T-cell (primary cell): ENCODE results near the gene MPV17. TPM values are rescaled to one million over a fixed set of nuclear protein-coding genes. Genes with fewer than 3 reads are reported as not detected.

Source experiments
- ATAC-seq, 4 experiments: fragments of 200-7000 bp in 3 of 4; fragments of 150-1000 bp in 1 of 4; cut with Tn5 transposase; replicated peaks in 1 of 4; 1 replicate in 3 of 4; 2 replicates in 1 of 4; pipeline ENCODE4 v1.10.0; 2021; ENCODE audit warnings: moderate library complexity in 3 of 4, mild to moderate bottlenecking in 2 of 4, moderate number of reproducible peaks in 1 of 4
- CTCF ChIA-PET, 2 donors: fragments of 300-600 bp; sonication (Branson Sonifier 250); formaldehyde crosslinking; loops; one replicate each; lab custom pipeline; 2022; ENCODE audit warnings: antibody characterized with exemption in 2 of 2; lab: Charles Lee
- POLR2A ChIA-PET, 2 donors: fragments of 300-600 bp; sonication (Branson Sonifier 250); formaldehyde crosslinking; loops; one replicate each; lab custom pipeline; 2022; ENCODE audit warnings: antibody characterized with exemption in 2 of 2; lab: Charles Lee
- DNase-seq, 35 experiments: peaks; one replicate each; pipeline versions ENCODE4 v3.0.0 to v3.0.0-alpha.2; 2013 to 2023
- H3K27ac ChIP-seq: one replicate; pipeline ENCODE4 v1.5.1; 2013; ENCODE audit warnings: low read length
- H3K27me3 ChIP-seq, 2 experiments: replicated peaks in 1 of 2; 1 replicate in 1 of 2; 2 replicates in 1 of 2; pipeline versions ENCODE4 v1.6.1 to v1.7.0; 2013; ENCODE audit warnings: low read length in 1 of 2, mixed read lengths in 1 of 2; ENCODE audit not compliant: control insufficient read depth in 2 of 2, insufficient read depth in 2 of 2; ENCODE audit errors: extremely low read depth in 1 of 2
- H3K36me3 ChIP-seq, 2 donors: 1 replicate in 1 of 2; 2 replicates in 1 of 2; pipeline versions ENCODE4 v1.6.1 to v1.7.0; 2013; ENCODE audit warnings: low read length in 1 of 2; ENCODE audit not compliant: control insufficient read depth in 2 of 2, insufficient read depth in 1 of 2; ENCODE audit errors: extremely low read depth in 1 of 2
- H3K4me1 ChIP-seq, 2 experiments: 1 replicate in 1 of 2; 2 replicates in 1 of 2; pipeline versions ENCODE4 v1.6.1 to v1.7.0; 2013; ENCODE audit warnings: low read length in 2 of 2, mixed read lengths in 1 of 2; ENCODE audit not compliant: insufficient read depth in 2 of 2, control insufficient read depth in 1 of 2; ENCODE audit errors: extremely low read depth in 1 of 2
- H3K4me3 ChIP-seq, 2 donors: 1 replicate in 1 of 2; 2 replicates in 1 of 2; pipeline versions ENCODE4 v1.5.1 to v1.7.0; 2013; ENCODE audit warnings: mild to moderate bottlenecking in 2 of 2, low read length in 1 of 2, moderate library complexity in 1 of 2; ENCODE audit not compliant: control insufficient read depth in 1 of 2; ENCODE audit errors: extremely low read depth in 1 of 2
- H3K9me3 ChIP-seq: 2 replicates; pipeline ENCODE4 v1.7.0; 2013
- H3K27ac Mint-ChIP-seq, 2 donors: one replicate each; pipeline ENCODE4 v1.8.0; 2020 to 2021; ENCODE audit warnings: mild to moderate bottlenecking in 2 of 2, mixed read lengths in 2 of 2
- H3K27me3 Mint-ChIP-seq, 2 donors: one replicate each; pipeline ENCODE4 v1.8.0; 2021 to 2022; ENCODE audit warnings: mixed read lengths in 2 of 2
- H3K36me3 Mint-ChIP-seq: one replicate; pipeline ENCODE4 v1.8.0; 2021; ENCODE audit warnings: mixed read lengths
- H3K4me1 Mint-ChIP-seq, 3 donors: one replicate each; pipeline ENCODE4 v1.8.0; 2020 to 2022; ENCODE audit warnings: mixed read lengths in 3 of 3, mild to moderate bottlenecking in 1 of 3
- H3K4me3 Mint-ChIP-seq, 3 donors: one replicate each; pipeline ENCODE4 v1.8.0; 2020 to 2022; ENCODE audit warnings: mild to moderate bottlenecking in 3 of 3, mixed read lengths in 3 of 3, moderate library complexity in 3 of 3
- H3K9me3 Mint-ChIP-seq, 3 donors: one replicate each; pipeline ENCODE4 v1.8.0; 2020 to 2022; ENCODE audit warnings: mixed read lengths in 3 of 3
- WGBS: methylation state at CpG from one replicate; pipeline ENCODE4 v1.1.5; 2013; ENCODE audit warnings: missing lambda C conversion rate; ENCODE audit not compliant: insufficient coverage; 5-methylcytosine and 5-hydroxymethylcytosine counted together
- total RNA-seq, 35 experiments: library from RNA in 6 of 35; stranded (reverse) in 6 of 35; fragments of 120-200 nt in 1 of 35; gene quantifications; one replicate each; pipeline versions ENCODE4 v1.2.1 to v1.2.4 and lab custom pipeline; 2013 to 2026

The MPV17 gene
- total RNA-seq, 5 donors from 2014 or later (not counting 1 experiment from before 2014, with no cell fraction given), result 64.5 to 99.1 (median 93.6) TPM

GRCh38 chr2:27308359-27308881, 14.5 kb downstream of the MPV17 start, which contains the start of gene UCN:
Gene UCN, minus strand, starts transcription at chr2:27308445. Its CDS starts 550 bp downstream, at chr2:27307895.
- WGBS, result 95% methylated on average over 25 of the region's 25 CpGs
- no peak within 1 kb of the TSS for H3K27ac ChIP-seq
- peaks cover 0 to 19% of the 10 kb centered on the region in 2 experiments for H3K4me1 ChIP-seq
- H3K27me3 ChIP-seq, result peaks cover 2 to 39% of the 10 kb centered on the region in 2 experiments
- Mint-ChIP-seq H3K4me3 (peak within 1 kb of the TSS in 2 of 3 donors; percentile 36 to 71), H3K27me3 (peaks cover 14 to 25% of the 10 kb centered on the region in 2 donors), H3K36me3 (peaks cover 25% of the 10 kb centered on the region), H3K9me3 (no peaks in the 10 kb centered on the region), H3K4me1 (peaks cover 0 to 11% (median 4%) of the 10 kb centered on the region in 3 donors), H3K27ac (no peak within 1 kb of the TSS)
- peak in 1 of 35 experiments; percentile 7 for DNase-seq
- H3K9me3 ChIP-seq, result no peaks in the 10 kb centered on the region
- ATAC-seq, result no peak
- ChIA-PET CTCF (interaction anchor here in 1 of 2 donors (0.6 kb wide), 1 partner anchor 29 kb away, joined by 3 read pairs; no protein-coding TSS in a partner anchor), POLR2A (no interaction called here)
- H3K36me3 ChIP-seq, result peaks cover 5 to 13% of the 10 kb centered on the region in 2 donors
- peak within 1 kb of the TSS in 1 of 2 donors; percentile 17 for H3K4me3 ChIP-seq

DNA sequence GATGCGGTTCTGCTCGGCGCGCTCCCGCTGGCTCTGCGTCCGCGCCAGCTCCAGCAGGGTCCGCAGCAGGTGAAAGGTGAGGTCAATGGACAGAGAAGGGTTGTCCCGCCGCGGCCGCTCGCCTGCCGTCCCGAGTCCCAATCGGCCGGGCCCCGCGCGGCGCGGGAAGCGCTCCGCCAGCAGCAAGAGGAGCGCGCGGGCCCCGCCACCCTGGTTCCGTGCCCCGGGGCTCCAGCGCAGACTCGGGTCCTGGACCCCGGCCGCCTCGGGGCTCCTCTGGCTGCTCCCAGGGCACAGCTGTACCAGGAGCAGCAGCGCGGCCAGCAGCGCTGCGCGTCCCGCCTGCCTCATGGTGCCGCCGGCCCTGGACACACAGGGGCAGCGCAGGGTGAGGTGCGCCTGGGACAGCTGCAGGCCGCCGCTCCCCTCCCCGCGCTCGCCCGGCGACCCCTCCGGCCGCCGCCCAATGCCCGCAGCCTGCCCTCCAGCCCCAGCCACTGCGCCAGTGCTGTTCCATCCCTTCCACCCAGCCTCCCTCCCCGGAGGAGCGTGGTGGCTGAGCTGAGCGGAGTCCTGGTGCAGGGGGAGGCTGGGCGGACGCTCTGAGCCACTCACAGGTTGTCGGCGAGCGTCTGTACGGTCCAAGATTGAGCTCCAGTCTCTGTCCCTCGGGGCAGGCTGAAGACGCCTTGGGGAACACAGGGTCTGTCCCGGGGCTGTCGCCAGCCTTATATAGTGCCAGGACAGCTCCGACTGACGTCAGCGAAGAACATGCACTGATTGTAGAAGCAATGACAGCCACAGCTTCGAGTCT, 15.1 kb downstream of the MPV17 start:
- H3K4me1 ChIP-seq, result peaks cover 0 to 23% of the 10 kb centered on the region in 2 experiments
- peaks cover 5 to 14% (median 7%) of the 10 kb centered on the region in 3 donors for H3K4me1 Mint-ChIP-seq
- 50% methylated on average over 69 of the region's 75 CpGs for WGBS
- peaks cover 2 to 39% of the 10 kb centered on the region in 2 experiments for H3K27me3 ChIP-seq
- H3K36me3 ChIP-seq, result peaks cover 5 to 13% of the 10 kb centered on the region in 2 donors
- H3K36me3 Mint-ChIP-seq, result peaks cover 23% of the 10 kb centered on the region
- peaks cover 14 to 25% of the 10 kb centered on the region in 2 donors for H3K27me3 Mint-ChIP-seq
- H3K4me3 ChIP-seq, result peak overlapping the region in 1 of 2 donors; percentile 17
- ChIA-PET CTCF (interaction anchor here in 1 of 2 donors (0.6 kb wide), 1 partner anchor 28 kb away, joined by 3 read pairs; no protein-coding TSS in a partner anchor), POLR2A (no interaction called here)
- ATAC-seq (no peak), DNase-seq (no peak)
- no peak overlapping the region for H3K27ac Mint-ChIP-seq
- H3K4me3 Mint-ChIP-seq, result peak overlapping the region in 2 of 3 donors; percentile 36 to 71
- no peak overlapping the region for H3K27ac ChIP-seq
- H3K9me3 Mint-ChIP-seq, result no peaks in the 10 kb centered on the region
- no peaks in the 10 kb centered on the region for H3K9me3 ChIP-seq

- ATAC-seq (no peak), DNase-seq (no peak)
- Mint-ChIP-seq H3K4me3 (peak overlapping the region in 2 of 3 donors; percentile 36 to 71), H3K36me3 (peaks cover 18% of the 10 kb centered on the region), H3K9me3 (no peaks in the 10 kb centered on the region), H3K4me1 (peaks cover 6 to 15% (median 7%) of the 10 kb centered on the region in 3 donors), H3K27ac (no peak overlapping the region), H3K27me3 (peaks cover 14 to 25% of the 10 kb centered on the region in 2 donors)
- peaks cover 0 to 22% of the 10 kb centered on the region in 2 experiments for H3K4me1 ChIP-seq
- POLR2A ChIA-PET, result no interaction called here
- no peak overlapping the region for H3K27ac ChIP-seq
- H3K4me3 ChIP-seq, result peak overlapping the region in 1 of 2 donors; percentile 17
- CTCF ChIA-PET, result no interaction called here
- WGBS, result 20% methylated on average over 13 of the region's 14 CpGs
- H3K9me3 ChIP-seq, result no peaks in the 10 kb centered on the region
- peaks cover 5 to 13% of the 10 kb centered on the region in 2 donors for H3K36me3 ChIP-seq
- H3K27me3 ChIP-seq, result peaks cover 2 to 39% of the 10 kb centered on the region in 2 experiments
These were observed 15.7 kb downstream of the MPV17 start for GRCh38 chr2:27307287-27307544.

GRCh38 chr2:27306573-27307286, 16.2 kb downstream of the MPV17 start:
- CTCF ChIA-PET, result no interaction called here
- H3K36me3 ChIP-seq, result peaks cover 5 to 13% of the 10 kb centered on the region in 2 donors
- H3K27ac ChIP-seq, result no peak overlapping the region
- H3K27me3 ChIP-seq, result peaks cover 2 to 39% of the 10 kb centered on the region in 2 experiments
- H3K4me3 ChIP-seq, result peak overlapping the region; percentile 32 to 53
- DNase-seq, result peak in 18 of 35 experiments; percentile 5 to 43 (median 24)
- 7% methylated on average over 48 of the region's 51 CpGs for WGBS
- peaks cover 14 to 25% of the 10 kb centered on the region in 2 donors for H3K27me3 Mint-ChIP-seq
- no peak overlapping the region for H3K27ac Mint-ChIP-seq
- no peaks in the 10 kb centered on the region for H3K9me3 ChIP-seq
- no peaks in the 10 kb centered on the region for H3K9me3 Mint-ChIP-seq
- peaks cover 6 to 15% (median 7%) of the 10 kb centered on the region in 3 donors for H3K4me1 Mint-ChIP-seq
- H3K4me3 Mint-ChIP-seq, result peak overlapping the region; percentile 21 to 71 (median 56)
- ATAC-seq, result peak; percentile 39 to 66 (median 46)
- POLR2A ChIA-PET, result no interaction called here
- H3K36me3 Mint-ChIP-seq, result peaks cover 14% of the 10 kb centered on the region
- H3K4me1 ChIP-seq, result peaks cover 0 to 22% of the 10 kb centered on the region in 2 experiments

DNA sequence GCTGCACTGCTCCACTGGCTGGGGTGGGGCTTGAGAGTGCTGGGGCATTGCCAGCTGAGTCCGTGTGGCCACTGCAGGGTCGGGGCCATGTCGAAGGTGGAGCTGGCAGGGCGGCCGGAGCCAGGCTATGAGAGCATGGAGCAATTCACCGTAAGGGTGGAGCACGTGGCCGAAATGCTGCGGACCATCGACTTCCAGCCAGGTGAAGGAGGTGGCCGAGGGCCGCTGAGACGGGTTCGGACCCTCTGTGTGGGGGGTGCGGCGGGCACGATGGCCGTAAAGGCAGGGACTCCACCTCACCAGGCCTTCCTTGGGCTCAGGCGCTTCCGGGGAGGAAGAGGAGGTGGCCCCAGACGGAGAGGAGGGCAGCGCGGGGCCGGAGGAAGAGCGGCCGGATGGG, 16.8 kb downstream of the MPV17 start:
- H3K4me1 ChIP-seq, result peaks cover 0 to 22% of the 10 kb centered on the region in 2 experiments
- ChIA-PET CTCF (no interaction called here), POLR2A (no interaction called here)
- H3K36me3 ChIP-seq, result peaks cover under 1 to 8% of the 10 kb centered on the region in 2 donors
- H3K4me3 Mint-ChIP-seq, result peak overlapping the region in 1 of 3 donors; percentile 71
- WGBS, result 46% methylated on average over 26 of the region's 26 CpGs
- H3K9me3 ChIP-seq, result no peaks in the 10 kb centered on the region
- H3K4me1 Mint-ChIP-seq, result peaks cover 6 to 15% (median 7%) of the 10 kb centered on the region in 3 donors
- no peak overlapping the region for H3K27ac Mint-ChIP-seq
- ATAC-seq, result peak in 1 of 4 experiments; percentile 6
- H3K27ac ChIP-seq, result no peak overlapping the region
- DNase-seq, result no peak
- H3K36me3 Mint-ChIP-seq, result peaks cover 8% of the 10 kb centered on the region
- no peaks in the 10 kb centered on the region for H3K9me3 Mint-ChIP-seq
- peaks cover 2 to 39% of the 10 kb centered on the region in 2 experiments for H3K27me3 ChIP-seq
- H3K4me3 ChIP-seq, result peak overlapping the region in 1 of 2 donors; percentile 32
- H3K27me3 Mint-ChIP-seq, result peaks cover 14 to 25% of the 10 kb centered on the region in 2 donors

DNA sequence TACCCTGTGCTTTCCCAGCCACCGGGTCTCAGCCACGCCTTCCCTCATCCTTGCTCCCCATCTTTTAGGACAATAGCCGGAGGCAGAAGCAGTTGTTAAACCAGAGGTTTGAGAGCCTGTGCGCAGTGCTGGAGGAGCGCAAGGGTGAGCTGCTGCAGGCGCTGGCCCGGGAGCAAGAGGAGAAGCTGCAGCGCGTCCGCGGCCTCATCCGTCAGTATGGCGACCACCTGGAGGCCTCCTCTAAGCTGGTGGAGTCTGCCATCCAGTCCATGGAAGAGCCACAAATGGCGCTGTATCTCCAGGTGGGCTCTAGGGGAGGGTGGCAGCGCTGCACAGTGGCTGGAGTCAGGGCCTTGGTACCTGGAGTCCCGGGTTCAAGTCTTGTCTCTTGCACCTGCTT, 17.4 kb downstream of the MPV17 start:
- Histone ChIP-seq H3K27ac (no peak overlapping the region), H3K36me3 (peaks cover 0 to 4% of the 10 kb centered on the region in 2 donors), H3K27me3 (peaks cover 2 to 39% of the 10 kb centered on the region in 2 experiments), H3K4me1 (peaks cover 0 to 22% of the 10 kb centered on the region in 2 experiments), H3K4me3 (no peak overlapping the region), H3K9me3 (no peaks in the 10 kb centered on the region)
- H3K4me1 Mint-ChIP-seq, result peaks cover 6 to 15% (median 7%) of the 10 kb centered on the region in 3 donors
- CTCF ChIA-PET, result interaction anchor here in 1 of 2 donors (1.1 kb wide), 1 partner anchor 342 kb away, joined by 3 read pairs; no protein-coding TSS in a partner anchor
- H3K9me3 Mint-ChIP-seq, result no peaks in the 10 kb centered on the region
- DNase-seq (no peak), ATAC-seq (no peak)
- H3K4me3 Mint-ChIP-seq, result peak overlapping the region in 1 of 3 donors; percentile 71
- peaks cover 14 to 25% of the 10 kb centered on the region in 2 donors for H3K27me3 Mint-ChIP-seq
- no peak overlapping the region for H3K27ac Mint-ChIP-seq
- 98% methylated on average over 15 of the region's 16 CpGs for WGBS
- H3K36me3 Mint-ChIP-seq, result peaks cover 7% of the 10 kb centered on the region
- POLR2A ChIA-PET, result no interaction called here
